ENCODE measurements around the gene PLA2G2F.

PLA2G2F gene

GRCh38 chr1:20189664-20190063, 50.5 kb downstream of the PLA2G2F start:
- no peak for DNase-seq (ENCODE audit: low read depth)

- no peak for DNase-seq (ENCODE audit: low read depth)
Measured at GRCh38 chr1:20190256-20191160, 51.4 kb downstream of the PLA2G2F start.

- DNase-seq (ENCODE audit: low read depth): no peak
Measured at GRCh38 chr1:20191266-20191825, 52.2 kb downstream of the PLA2G2F start.

GRCh38 chr1:20192364-20192763, 53.2 kb downstream of the PLA2G2F start:
- DNase-seq (ENCODE audit: low read depth): no peak

GRCh38 chr1:20192871-20193411, 53.8 kb downstream of the PLA2G2F start:
- DNase-seq (ENCODE audit: low read depth): no peak

GRCh38 chr1:20194224-20194623, 55.1 kb downstream of the PLA2G2F start:
- DNase-seq (ENCODE audit: low read depth): no peak

GRCh38 chr1:20194757-20195461, 55.8 kb downstream of the PLA2G2F start:
- no peak for DNase-seq (ENCODE audit: low read depth)

- DNase-seq (ENCODE audit: low read depth): no peak
Measured at GRCh38 chr1:20195462-20195780, 56.3 kb downstream of the PLA2G2F start.

GRCh38 chr1:20197329-20197791, 58.2 kb downstream of the PLA2G2F start:
- no peak for DNase-seq (ENCODE audit: low read depth)

- no peak for DNase-seq (ENCODE audit: low read depth)
Measured at GRCh38 chr1:20198296-20198695, 59.2 kb downstream of the PLA2G2F start.

- DNase-seq (ENCODE audit: low read depth): no peak
Measured at GRCh38 chr1:20198918-20199317, 59.8 kb downstream of the PLA2G2F start.

- no peak for DNase-seq (ENCODE audit: low read depth)
Measured at GRCh38 chr1:20199403-20199802, 60.3 kb downstream of the PLA2G2F start.

- DNase-seq (ENCODE audit: low read depth): no peak
Measured at GRCh38 chr1:20199840-20200239, 60.7 kb downstream of the PLA2G2F start.

Measured in GM04504 (cell line).